Thyroid gland (tissue), 4 donors: ENCODE data around the gene CSNK2A3.

Source experiments
- POLR2A ChIP-seq, 2 donors: fragments of 450-650 bp; IDR thresholded peaks; one replicate each; pipeline ENCODE4 v1.6.1; 2017; ENCODE audit warnings: antibody characterized with exemption in 2 of 2, mild to moderate bottlenecking in 2 of 2, moderate library complexity in 1 of 2
- TF ChIP-seq, protein P1 (sequence below), 6 experiments: fragments of 200-600 bp in 3 of 6; fragments of 450-650 bp in 3 of 6; sonication (generic) in 3 of 6; IDR thresholded peaks; one replicate each; pipeline ENCODE4 v1.5.1; 2016 to 2019; ENCODE audit warnings: antibody characterized with exemption in 6 of 6, mild to moderate bottlenecking in 2 of 6, inconsistent platforms in 1 of 6, moderate library complexity in 1 of 6

DNA sequence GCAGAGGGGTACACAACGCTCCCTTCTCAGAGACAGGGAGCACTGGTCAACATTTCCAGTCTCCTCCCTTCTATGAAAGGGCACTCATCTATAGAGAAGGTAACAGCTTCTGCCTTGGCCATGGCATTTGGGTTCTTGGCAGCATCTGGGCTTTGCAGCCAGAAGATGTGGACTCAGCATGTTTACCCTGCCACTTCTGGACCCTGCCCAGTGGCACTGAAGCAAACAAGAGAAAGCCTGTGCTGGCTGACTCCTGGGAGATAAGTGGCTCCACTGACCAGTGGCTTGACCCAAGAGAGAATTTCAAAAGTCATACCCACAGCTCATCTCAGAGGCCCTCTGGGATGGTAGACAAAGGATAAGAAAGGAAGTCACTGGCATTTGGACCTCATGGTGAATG is 8.0 kb downstream of the CSNK2A3 start:
- TF ChIP-seq, protein P1, sequence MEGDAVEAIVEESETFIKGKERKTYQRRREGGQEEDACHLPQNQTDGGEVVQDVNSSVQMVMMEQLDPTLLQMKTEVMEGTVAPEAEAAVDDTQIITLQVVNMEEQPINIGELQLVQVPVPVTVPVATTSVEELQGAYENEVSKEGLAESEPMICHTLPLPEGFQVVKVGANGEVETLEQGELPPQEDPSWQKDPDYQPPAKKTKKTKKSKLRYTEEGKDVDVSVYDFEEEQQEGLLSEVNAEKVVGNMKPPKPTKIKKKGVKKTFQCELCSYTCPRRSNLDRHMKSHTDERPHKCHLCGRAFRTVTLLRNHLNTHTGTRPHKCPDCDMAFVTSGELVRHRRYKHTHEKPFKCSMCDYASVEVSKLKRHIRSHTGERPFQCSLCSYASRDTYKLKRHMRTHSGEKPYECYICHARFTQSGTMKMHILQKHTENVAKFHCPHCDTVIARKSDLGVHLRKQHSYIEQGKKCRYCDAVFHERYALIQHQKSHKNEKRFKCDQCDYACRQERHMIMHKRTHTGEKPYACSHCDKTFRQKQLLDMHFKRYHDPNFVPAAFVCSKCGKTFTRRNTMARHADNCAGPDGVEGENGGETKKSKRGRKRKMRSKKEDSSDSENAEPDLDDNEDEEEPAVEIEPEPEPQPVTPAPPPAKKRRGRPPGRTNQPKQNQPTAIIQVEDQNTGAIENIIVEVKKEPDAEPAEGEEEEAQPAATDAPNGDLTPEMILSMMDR (IDR thresholded peaks at IDR 0.05): no peak
- TF ChIP-seq POLR2A (IDR thresholded peaks at IDR 0.05): no peak
